ENCODE measurements around the gene ZDHHC18. TPM values are rescaled to one million over a fixed set of nuclear protein-coding genes. Genes with fewer than 3 reads are reported as not detected.

ZDHHC18 gene
- total and polyA plus RNA-seq, 2 of the 8 experiments (the other 6 are each of a cell fraction or from before 2014, with no cell fraction given): 29.7 to 49.8 TPM

DNA sequence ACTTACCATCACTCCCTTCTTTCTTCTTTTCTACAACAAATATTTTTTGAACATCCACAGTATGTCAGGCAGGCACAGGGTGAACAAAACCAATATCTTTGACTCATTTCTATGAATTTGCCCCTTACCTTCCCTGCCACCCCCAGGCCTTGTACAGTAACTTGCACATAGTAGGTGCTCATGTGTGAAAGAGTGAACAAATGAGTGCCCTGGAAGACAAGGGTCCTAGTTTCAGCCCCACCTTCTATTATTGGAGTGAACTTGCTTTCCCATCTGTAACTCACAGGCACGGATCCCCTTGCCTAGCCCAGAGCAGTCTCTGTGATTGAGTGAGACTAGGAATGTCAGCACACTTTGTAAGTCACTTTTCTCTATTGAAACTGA is 12.8 kb downstream of the ZDHHC18 start:
- Histone ChIP-seq H2AFZ (ENCODE audit: low read length) (no peak overlapping the region), H4K5ac (ENCODE audit: insufficient read length, low read depth, low read length) (no peak overlapping the region), H3K27ac (ENCODE audit: low read depth, low read length) (no peak overlapping the region), H3K4ac (replicated peaks; ENCODE audit: insufficient read length, low read depth, low read length) (no peak overlapping the region), H4K20me1 (replicated peaks in 1 of 2; ENCODE audit: control insufficient read depth in 1 of 2, insufficient read depth in 2 of 2, low read length in 2 of 2) (peaks cover 0 to 3% of the 10 kb centered on the region in 2 experiments), H3K14ac (ENCODE audit: insufficient read length) (no peak overlapping the region), H3K18ac (ENCODE audit: extremely low read depth, low read length) (no peak overlapping the region), H4K91ac (replicated peaks; ENCODE audit: insufficient read length, low read length) (no peak overlapping the region), H2AK5ac (ENCODE audit: low read depth, low read length) (no peak overlapping the region), H3K9me3 (ENCODE audit: insufficient read depth in 2 of 2, low read depth in 1 of 2, low read length in 1 of 2) (no peaks in the 10 kb centered on the region), H3K36me3 (ENCODE audit: control insufficient read depth in 2 of 4, insufficient read depth in 4 of 4, low read length in 3 of 4) (peaks cover under 1 to 6% (median 3%) of the 10 kb centered on the region in 4 experiments; a peak in 6 of 8 replicates), H2BK5ac (ENCODE audit: low read depth, low read length) (no peak overlapping the region), H3K4me3 (ENCODE audit: extremely low read depth in 1 of 4, insufficient read depth in 2 of 4, low read depth in 3 of 4, low read length in 4 of 4) (no peak overlapping the region), H3K9ac (replicated peaks in 1 of 4; ENCODE audit: extremely low read depth in 1 of 4, low read depth in 3 of 4, low read length in 3 of 4) (no peak overlapping the region), H3K4me2 (ENCODE audit: insufficient read depth in 1 of 2, low read depth in 2 of 2, low read length in 2 of 2) (no peak overlapping the region), H2BK120ac (replicated peaks; ENCODE audit: low read depth, low read length) (no peak overlapping the region), H2BK20ac (ENCODE audit: low read length) (no peak overlapping the region), H3K23me2 (ENCODE audit: low read depth, low read length) (no peaks in the 10 kb centered on the region), H2BK15ac (ENCODE audit: low read length) (no peak overlapping the region), H3K4me1 (replicated peaks in 1 of 4; ENCODE audit: control insufficient read depth in 3 of 4, insufficient read depth in 4 of 4, low read length in 3 of 4) (no peaks in the 10 kb centered on the region), H4K8ac (ENCODE audit: extremely low read depth, insufficient read depth, low read length) (no peak overlapping the region), H3K56ac (replicated peaks; ENCODE audit: insufficient read length, low read depth, low read length) (no peak overlapping the region), H2BK12ac (ENCODE audit: low read depth, low read length) (no peak overlapping the region), H3K23ac (ENCODE audit: insufficient read length) (no peak overlapping the region), H3K79me1 (ENCODE audit: low read depth, low read length) (no peaks in the 10 kb centered on the region), H3K27me3 (replicated peaks in 1 of 4; ENCODE audit: control insufficient read depth in 3 of 4, extremely low read depth in 1 of 4, insufficient read depth in 3 of 4, low read length in 3 of 4) (no peaks in the 10 kb centered on the region), H3K79me2 (ENCODE audit: control insufficient read depth in 1 of 2, insufficient read depth in 2 of 2, low read length in 2 of 2) (no peaks in the 10 kb centered on the region)
- ChIA-PET CTCF (ENCODE audit: partially characterized antibody) (interaction anchor here (0.8 to 12.8 kb wide), 8 partner anchors 9 to 40 kb away, joined by 3 to 125 read pairs (median 4); partner anchors contain the start of gene SFN), POLR2A (ENCODE audit: partially characterized antibody) (interaction anchor here (1.1 to 1.3 kb wide), 2 partner anchors 13 to 47 kb away, joined by 3 to 4 read pairs; partner anchors contain the start of gene ZDHHC18)
- no peak for FAIRE-seq
- 86% methylated on average over 1 of the region's 1 CpG; no CpG with 5 or more reads in 1 of the 2 experiments for WGBS, 2 experiments (ENCODE audit: extremely low coverage in 1 of 2, insufficient coverage in 1 of 2, insufficient read length in 1 of 2, insufficient replicate concordance in 2 of 2, low coverage in 1 of 2, low lambda C conversion rate in 2 of 2, missing lambda C conversion rate in 1 of 2)
- no peak for DNase-seq (ENCODE audit: low read depth in 1 of 2, low spot score in 2 of 2)
- TF ChIP-seq KDM1A (IDR thresholded peaks at IDR 0.05; ENCODE audit: borderline replicate concordance, low read length) (no peak), EGR1 (IDR thresholded peaks at IDR 0.05; ENCODE audit: borderline replicate concordance, low read depth, low read length) (no peak)

All from H1 (cell line).